GM12892 (cell line): Measurements from ENCODE around the gene ZNF474.

Source experiments
- DNase-seq: peaks from one replicate; pipeline ENCODE4 v3.0.0; 2011; ENCODE audit not compliant: insufficient read length
- FAIRE-seq: peaks from 2 replicates; lab custom pipeline; 2011; peaks lifted over from hg19 to GRCh38; lab: Jason Lieb, UNC
- POLR2A ChIP-seq: IDR thresholded peaks from 2 replicates; pipeline ENCODE4 v1.6.1; 2011; ENCODE audit warnings: low read depth, low read length, control low read depth
- POLR2AphosphoS5 ChIP-seq: IDR thresholded peaks from 2 replicates; pipeline ENCODE4 v1.6.1; 2011; ENCODE audit warnings: low read depth, low read length, control low read depth
- TAF1 ChIP-seq: IDR thresholded peaks from 2 replicates; pipeline ENCODE4 v1.6.1; 2011; ENCODE audit warnings: low read depth, mild to moderate bottlenecking, control low read depth, low read length, borderline replicate concordance

The ZNF474 gene

DNA sequence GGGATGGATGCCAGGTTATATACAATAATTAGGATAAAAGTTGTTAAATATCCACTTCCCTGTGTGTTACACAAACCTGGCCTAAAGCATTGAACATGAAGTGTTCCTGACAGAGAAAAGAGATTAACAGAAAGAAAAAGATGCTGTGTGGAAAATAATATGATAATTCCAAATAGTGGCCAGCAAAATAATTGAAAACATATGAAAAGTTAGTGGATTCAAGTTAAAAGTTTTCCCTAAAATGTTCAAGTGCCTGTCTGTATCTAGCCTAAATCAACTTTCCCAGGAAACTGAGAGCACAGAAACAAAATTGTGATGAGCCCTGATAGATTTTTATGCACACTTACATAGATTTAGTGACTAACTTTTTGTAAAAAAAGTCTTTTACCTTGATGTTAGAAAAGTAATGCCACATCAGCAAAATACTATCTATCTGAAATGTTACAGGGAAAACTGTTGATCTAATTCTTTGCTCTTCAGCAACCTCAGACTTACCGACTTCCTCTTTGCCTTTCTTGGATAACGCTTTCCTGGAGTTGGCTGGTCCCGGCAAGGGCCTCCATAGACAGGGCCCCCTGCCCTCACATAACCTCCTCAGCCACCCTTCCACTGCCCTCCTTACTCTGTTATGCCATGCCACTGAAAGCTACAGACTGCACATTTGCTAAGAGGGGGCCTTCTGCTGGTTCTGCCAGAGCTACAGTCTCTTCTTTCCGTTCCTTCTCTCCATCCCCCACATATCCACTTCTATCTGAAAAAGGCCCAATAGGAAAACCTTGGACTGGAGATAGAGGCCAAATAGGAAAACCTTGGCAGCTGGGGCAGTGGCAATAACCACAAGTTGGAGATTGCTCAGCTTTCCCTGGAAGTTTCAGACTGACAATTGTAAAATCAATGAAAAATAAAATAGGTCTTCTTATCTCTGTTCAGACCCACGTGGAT lies 44.4 kb downstream of the ZNF474 start:
- TF ChIP-seq POLR2AphosphoS5, result no peak
- no peak for TF ChIP-seq TAF1
- no peak for TF ChIP-seq POLR2A
- DNase-seq, result no peak
- FAIRE-seq, result no peak

DNA sequence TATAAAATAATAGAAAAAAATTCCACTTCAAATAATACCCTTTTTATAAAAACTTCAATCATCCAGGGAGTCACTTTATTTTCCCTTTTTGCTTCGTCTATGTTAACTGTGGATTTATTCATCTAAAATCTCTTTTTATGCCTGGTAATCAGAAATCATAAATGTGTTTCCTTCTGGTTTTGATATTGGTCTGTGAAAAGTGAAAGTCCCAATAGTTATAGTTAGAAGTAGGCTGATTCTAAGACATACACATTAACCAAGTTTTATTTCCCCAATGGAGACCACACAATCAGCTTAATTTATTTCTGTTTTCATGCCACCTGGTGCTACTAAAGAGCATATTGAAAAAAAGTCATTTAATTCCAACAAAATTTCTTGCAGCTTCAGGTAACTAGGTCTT lies 45.7 kb downstream of the ZNF474 start:
- DNase-seq, result no peak
- FAIRE-seq, result no peak
- TF ChIP-seq POLR2AphosphoS5, result no peak
- TF ChIP-seq POLR2A, result no peak
- TF ChIP-seq TAF1, result no peak

DNA sequence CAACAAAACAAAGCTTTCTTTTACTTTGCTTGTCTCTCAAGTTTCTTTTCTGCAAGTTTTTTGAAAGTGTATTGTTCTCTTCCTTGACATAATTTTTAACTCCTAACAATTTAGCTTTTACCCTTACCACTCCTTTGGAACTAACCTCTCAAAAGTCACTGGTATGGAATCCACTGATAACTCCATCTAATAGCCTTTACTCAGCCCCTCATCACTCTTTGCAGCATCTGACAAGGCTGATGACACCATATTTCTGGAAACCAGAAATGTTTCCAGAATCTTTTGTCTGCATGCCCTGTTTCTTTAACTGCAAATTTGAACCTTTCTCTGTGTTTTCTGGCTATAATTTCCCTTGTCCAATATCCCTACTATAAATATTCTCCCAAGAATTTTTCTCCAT lies 46.5 kb downstream of the ZNF474 start:
- DNase-seq (no peak), FAIRE-seq (no peak)
- no peak for TF ChIP-seq POLR2AphosphoS5
- no peak for TF ChIP-seq POLR2A
- TF ChIP-seq TAF1, result no peak

DNA sequence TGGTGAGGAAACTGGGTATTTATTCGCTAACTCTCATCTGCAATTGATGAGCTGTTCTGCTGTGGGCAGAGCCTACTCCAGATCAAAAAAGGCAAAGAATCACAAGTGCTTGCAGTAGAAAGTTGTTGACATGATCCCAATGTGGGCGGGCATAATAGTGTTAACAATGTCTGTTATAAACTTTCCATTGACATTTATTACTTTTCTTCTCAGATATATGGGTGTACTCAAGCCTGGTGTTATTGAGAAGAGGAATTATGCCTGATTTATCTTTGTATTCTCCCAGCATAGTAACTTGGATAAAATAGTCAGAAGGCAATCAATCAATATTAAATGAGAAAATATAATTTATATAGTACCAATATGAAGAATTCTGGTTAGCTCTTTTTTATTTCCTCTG lies 47.8 kb downstream of the ZNF474 start:
- DNase-seq (no peak), FAIRE-seq (no peak)
- no peak for TF ChIP-seq TAF1
- TF ChIP-seq POLR2A, result no peak
- no peak for TF ChIP-seq POLR2AphosphoS5

DNA sequence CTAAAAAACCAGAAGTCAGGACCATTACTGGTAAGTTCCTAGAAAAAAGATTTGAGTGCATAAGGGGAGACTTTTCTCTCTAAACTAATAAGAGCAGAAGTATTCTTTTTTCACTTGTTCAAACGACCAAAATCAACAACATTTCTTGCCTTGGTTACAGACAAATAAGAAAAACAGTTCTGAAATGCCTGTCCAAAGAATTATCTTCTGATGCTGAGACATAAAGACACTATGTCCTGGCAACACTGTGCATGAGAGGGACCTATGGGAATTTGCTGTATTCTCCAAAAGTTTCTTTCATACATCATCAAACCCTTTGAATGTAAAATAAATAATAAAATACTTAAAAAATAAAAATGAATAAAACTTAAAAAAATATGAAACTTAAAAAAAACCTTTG lies 50.4 kb downstream of the ZNF474 start:
- TF ChIP-seq POLR2AphosphoS5 (no peak), POLR2A (no peak), TAF1 (no peak)
- FAIRE-seq (no peak), DNase-seq (no peak)

DNA sequence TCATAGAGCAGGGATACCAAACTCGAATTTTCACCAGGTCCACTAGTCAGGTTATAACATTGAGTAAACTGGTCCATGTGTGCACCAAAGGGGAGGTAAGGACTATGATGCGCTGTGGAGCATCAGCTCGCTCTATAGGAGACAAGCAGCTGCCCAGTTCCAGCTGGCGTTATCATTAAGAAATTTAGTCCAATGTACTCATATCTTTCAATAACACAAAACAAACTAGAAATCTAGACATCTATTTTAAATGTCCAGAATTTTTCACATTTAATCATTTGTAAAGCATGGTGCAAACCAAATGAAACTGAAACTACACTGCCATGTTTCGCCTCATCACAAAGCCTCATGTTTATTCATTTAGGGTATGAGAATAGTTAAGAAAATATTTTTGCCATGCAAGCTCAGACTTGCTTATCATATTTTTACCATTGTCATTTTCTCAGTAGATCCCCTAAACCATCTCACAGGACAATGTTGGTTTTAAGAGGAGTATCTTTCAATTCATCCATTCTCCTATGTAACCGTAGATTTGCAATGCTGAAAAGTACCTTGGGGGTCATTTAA lies 50.9 kb downstream of the ZNF474 start:
- TF ChIP-seq POLR2AphosphoS5 (no peak), POLR2A (no peak), TAF1 (no peak)
- no peak for FAIRE-seq
- DNase-seq, result no peak

DNA sequence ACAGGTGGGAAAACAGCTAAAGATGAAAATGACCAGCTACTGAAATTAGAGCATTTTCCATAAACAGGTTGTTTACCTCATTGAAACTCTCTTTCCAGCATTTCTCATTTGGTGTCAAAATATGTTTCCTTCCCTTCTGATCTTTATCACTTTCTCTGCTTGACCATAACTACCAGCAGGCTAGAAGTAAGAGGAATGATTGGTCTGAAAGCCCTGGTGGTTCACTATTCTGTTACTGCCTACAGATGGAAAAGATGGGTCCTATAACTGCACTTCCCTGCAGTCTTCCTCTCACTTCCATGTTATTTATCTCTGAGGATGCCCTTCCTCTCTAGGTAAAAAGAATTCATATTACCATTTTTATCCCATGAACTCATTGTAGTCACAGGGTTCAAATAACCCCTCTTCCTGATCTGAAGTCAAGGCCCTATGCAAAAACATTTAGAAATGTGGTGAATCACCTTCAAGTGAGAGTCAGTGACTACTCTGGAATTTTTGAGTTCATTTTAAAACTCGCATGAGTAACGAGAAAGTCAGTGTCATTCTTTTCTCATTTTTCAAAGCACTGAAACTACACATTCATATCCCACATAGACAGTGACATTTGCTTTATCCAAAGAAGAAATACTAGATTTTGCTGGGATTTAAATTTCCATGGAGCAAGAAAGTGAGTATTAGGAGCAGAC lies 51.7 kb downstream of the ZNF474 start:
- no peak for TF ChIP-seq POLR2AphosphoS5
- TF ChIP-seq TAF1, result no peak
- no peak for TF ChIP-seq POLR2A
- FAIRE-seq (no peak), DNase-seq (no peak)

DNA sequence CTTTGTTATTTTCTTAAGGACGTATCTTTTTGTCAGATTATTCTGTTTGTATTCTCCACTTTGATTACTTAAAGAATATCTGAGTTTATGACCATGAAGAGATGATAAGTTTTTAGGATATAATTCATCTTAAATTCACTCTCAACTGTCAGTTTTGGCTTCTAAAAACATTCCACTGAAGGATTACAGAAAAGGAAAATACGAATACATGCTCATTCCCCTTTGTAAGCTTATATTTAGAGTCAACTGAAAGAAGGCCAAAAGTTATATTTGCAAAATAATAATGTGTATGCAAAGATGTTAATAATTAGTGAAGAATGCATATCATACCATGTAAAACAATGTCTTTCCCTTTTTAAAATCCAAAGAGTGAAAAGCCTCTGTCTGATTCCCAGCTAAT lies 52.5 kb downstream of the ZNF474 start:
- no peak for FAIRE-seq
- DNase-seq, result no peak
- no peak for TF ChIP-seq TAF1
- no peak for TF ChIP-seq POLR2AphosphoS5
- no peak for TF ChIP-seq POLR2A

DNA sequence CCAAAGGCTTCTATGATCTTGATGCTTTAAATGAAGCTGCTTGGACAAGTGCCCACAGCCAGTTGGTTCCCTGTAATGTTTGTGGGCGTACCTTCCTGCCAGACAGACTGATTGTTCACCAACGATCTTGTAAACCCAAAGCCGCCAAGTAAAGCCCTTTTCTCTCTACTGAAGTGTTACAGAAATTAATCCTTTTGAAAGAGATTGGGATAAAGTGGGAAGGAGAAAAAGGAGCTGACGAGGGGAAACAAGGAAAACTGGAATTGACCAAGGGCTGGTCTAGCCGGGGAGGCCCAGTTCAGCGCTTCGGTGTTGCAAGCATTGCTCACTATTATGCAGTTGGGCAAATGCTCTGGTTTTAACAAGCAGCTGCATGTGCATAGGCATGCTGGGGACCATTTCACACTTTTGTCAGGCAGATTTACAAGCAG lies 53.2 kb downstream of the ZNF474 start:
- TF ChIP-seq POLR2AphosphoS5 (no peak), TAF1 (no peak), POLR2A (no peak)
- FAIRE-seq (no peak), DNase-seq (no peak)

DNA sequence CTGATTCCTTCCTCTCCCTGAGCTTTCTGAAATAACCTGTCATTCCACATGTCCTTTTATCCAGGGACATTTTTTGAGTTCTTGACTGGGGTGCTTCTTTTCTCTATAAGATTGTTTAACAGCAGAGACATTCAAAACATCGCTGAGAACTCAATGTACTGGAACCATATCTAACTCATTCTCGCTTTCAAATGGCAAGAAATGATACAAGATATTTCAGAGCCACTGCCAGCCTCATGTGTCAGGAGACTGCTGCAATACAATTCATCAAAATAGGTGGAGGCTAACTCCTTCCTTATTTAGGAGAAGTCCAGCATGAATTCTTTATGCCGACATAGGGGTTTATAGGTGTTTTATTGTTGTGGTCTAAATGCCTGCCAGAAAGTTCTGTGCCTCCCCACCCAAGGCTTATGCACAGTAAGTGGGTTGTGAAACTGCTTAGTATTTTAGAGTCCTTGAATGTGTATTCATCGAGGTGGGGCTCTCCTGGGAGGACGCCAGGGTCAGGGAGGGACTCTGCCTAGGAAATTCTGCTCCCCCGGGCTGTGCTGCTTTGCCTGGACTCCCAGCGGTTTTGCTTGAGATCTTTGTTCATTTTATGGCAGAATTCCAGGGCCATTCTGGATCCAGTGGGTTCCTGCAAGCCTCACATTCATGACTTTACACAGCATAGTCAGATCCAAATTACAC lies 53.9 kb downstream of the ZNF474 start:
- no peak for TF ChIP-seq POLR2A
- TF ChIP-seq POLR2AphosphoS5, result no peak
- TF ChIP-seq TAF1, result no peak
- FAIRE-seq (no peak), DNase-seq (no peak)

DNA sequence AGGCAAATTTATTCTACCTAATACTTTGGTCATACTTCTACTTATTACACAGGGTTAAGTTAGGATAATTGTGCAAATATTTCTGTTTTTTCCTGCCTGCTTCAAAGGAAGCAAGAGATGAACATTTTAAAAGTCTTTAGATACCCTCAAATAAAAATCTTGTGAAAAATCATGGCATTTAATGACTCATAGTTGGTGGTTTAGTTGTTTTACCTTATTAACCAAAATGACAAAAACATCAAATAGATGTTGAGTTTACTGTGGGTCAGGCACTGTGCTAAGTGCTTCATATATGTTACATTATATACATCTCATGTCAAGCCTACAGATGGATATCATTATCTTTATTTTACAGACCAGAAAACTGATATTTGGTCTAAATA lies 54.4 kb downstream of the ZNF474 start:
- FAIRE-seq, result no peak
- no peak for DNase-seq
- TF ChIP-seq POLR2AphosphoS5, result no peak
- no peak for TF ChIP-seq TAF1
- TF ChIP-seq POLR2A, result no peak
